Measurements from ENCODE around the gene SEC14L3. TPM values are rescaled to one million over a fixed set of nuclear protein-coding genes. Genes with fewer than 3 reads are reported as not detected.

SEC14L3 gene
- total and polyA plus RNA-seq, 10 of the 15 experiments (the other 5 are each of a cell fraction or from before 2014, with no cell fraction given) = 0.03 TPM; not detected in 9

GRCh38 chr22:30423301-30423958 is 48.4 kb downstream of the SEC14L3 start (continued):
- TF ChIP-seq ZNF622 (IDR thresholded peaks at IDR 0.05) = no peak
- peak; percentile 84 for TF ChIP-seq POLR2AphosphoS2 (IDR thresholded peaks at IDR 0.05; ENCODE audit: low read depth, low read length)
- TF ChIP-seq HSF1 (IDR thresholded peaks at IDR 0.05; ENCODE audit: low read depth, low read length) = no peak
- TF ChIP-seq TAF1 (IDR thresholded peaks at IDR 0.05; ENCODE audit: borderline replicate concordance, low read depth, low read length) = no peak
- TF ChIP-seq NR2F1 (conservative IDR thresholded peaks at IDR 0.05) = peak; percentile 75
- peak; percentile 64; the same call in 1 of the 2 replicates for TF ChIP-seq LARP7 (IDR thresholded peaks at IDR 0.05)
- TF ChIP-seq EGR1 (IDR thresholded peaks at IDR 0.05; ENCODE audit: borderline replicate concordance in 1 of 2, low read depth in 2 of 2, low read length in 2 of 2) = peak in 1 of 2 experiments; percentile 12; a peak in 1 of 3 replicates
- TF ChIP-seq ZBTB4 (CRISPR knock-in tag; IDR thresholded peaks at IDR 0.05) = no peak
- TF ChIP-seq SMAD5 (IDR thresholded peaks at IDR 0.05; ENCODE audit: low read depth) = peak; percentile 85
- TF ChIP-seq RUNX3 (IDR thresholded peaks at IDR 0.05; ENCODE audit: low read length) = peak; percentile 30; the same call in 1 of the 2 replicates
- 0 out of 2 replicates have a peak, but pooled peaks have one; percentile 17 for TF ChIP-seq GATAD2B (conservative IDR thresholded peaks at IDR 0.05; ENCODE audit: low read depth)
- TF ChIP-seq BCL11A (IDR thresholded peaks at IDR 0.05; ENCODE audit: low read depth, low read length) = no peak
- peak; percentile 76 for TF ChIP-seq SMAD1 (IDR thresholded peaks at IDR 0.05; ENCODE audit: low read depth, partially characterized antibody)
- TF ChIP-seq CHD1 (IDR thresholded peaks at IDR 0.05; ENCODE audit: low read depth, low read length) = 0 out of 2 replicates have a peak, but pooled peaks have one; percentile 25
- TF ChIP-seq NKRF (conservative IDR thresholded peaks at IDR 0.05) = peak; percentile 62; the same call in 1 of the 2 replicates
- TF ChIP-seq MYC (IDR thresholded peaks at IDR 0.05; ENCODE audit: insufficient read depth, insufficient read length, insufficient replicate concordance, low read length, severe bottlenecking) = no peak
- TF ChIP-seq POLR2A (IDR thresholded peaks at IDR 0.05; ENCODE audit: low read depth, low read length) = 0 out of 2 replicates have a peak, but pooled peaks have one; percentile 77

Data from GM12878 (cell line).